Inflammatory macrophage treated with lipopolysaccharide for 4 hours (primary cell): Measurements from ENCODE around the gene MIXL1.
A peak's percentile ranks its signal among the peaks of the same experiment; 100 is the strongest.
"Not testable (repeated sequence)": the region's sequence is repeated elsewhere in the genome, so short reads cannot be mapped to it uniquely, and the experiment has no call there.

Experiments
- DNase-seq: peaks from one replicate; pipeline ENCODE4 v3.0.0-alpha.2; 2020

Gene MIXL1

DNA sequence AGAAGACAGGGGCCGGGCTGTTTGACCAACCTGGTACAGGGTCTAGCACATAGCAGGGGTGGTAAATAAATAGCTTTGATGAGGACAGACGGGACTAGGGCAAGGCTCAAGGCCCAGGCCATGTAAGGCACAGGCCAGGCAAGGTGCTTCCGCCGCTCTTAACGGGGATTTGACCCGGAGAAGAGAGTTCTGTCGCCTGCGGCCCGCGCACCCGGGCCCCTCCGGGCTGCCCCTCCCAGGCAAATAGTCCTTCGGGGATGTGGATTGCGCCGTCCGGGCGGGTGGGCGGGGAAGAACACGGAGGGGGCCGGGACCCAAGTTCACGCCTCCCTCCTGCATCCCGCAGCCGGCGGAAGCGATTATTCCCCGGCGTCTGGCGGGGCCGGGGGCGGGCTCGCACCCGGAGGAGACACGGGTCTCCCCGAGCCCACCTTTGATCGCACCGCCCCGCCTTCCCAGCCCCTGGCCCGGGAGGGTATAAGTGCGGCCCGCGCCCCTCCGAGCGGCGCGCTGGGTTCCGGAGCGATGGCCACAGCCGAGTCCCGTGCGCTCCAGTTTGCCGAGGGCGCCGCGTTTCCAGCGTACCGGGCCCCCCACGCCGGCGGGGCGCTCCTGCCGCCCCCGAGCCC, at the start of gene MIXL1:
Gene MIXL1, plus strand, starts transcription at position 508 of the 629 bp plus-strand sequence. Its CDS starts 18 bp downstream, at position 526.
- DNase-seq = no peak

DNA sequence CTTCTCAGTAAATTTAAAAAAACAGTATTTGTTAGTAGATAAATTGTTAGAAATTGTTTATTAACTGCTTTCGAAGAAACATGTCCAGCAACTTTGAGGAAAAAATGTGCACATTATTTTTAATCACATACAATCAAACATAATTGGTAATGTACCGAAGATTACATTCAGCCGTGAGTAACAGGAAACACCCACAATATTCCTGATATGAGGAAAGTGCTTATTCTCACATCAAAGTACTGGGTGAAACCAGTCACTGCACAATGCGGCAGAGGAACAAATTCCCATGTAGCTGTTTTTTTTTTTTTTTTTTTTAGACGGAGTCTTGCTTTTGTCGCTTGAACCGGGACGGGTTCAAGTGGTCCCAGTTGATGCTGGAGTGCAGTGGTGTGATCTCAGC, 46.6 kb upstream of the MIXL1 start:
- no peak for DNase-seq

DNA sequence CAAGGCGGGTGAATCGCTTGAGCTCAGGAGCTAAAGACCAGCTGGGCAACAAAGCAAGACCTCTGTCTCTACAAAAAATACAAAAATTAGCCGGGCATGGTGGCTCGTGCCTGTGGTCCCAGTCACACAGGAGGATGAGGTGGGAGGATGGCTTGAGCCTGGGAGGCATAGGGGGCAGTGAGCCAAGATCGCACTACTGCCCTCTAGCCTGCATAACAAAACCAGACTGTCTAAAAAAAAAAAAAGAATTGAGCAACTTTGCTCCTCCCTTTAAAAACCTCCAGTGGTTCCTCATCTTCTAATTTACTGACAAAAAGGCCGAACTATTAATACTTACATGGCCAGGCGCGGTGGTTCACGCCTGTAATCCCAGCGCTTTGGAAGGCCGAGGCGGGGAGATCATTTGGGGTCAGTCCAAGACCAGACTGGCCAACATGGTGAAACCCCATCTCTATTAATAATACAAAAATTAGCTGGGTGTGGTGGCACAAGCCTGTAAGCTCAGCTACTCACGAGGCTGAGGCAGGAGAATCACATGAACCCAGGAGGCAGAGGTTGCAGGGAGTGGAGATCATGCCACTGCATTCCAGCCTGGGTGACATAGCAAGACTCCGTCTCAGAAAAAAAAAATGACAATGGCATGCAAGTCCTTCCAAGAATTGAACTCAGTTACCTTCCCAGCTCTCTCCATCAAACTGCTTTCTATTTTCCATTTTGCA, 41.3 kb upstream of the MIXL1 start:
- peak; percentile 84 for DNase-seq

DNA sequence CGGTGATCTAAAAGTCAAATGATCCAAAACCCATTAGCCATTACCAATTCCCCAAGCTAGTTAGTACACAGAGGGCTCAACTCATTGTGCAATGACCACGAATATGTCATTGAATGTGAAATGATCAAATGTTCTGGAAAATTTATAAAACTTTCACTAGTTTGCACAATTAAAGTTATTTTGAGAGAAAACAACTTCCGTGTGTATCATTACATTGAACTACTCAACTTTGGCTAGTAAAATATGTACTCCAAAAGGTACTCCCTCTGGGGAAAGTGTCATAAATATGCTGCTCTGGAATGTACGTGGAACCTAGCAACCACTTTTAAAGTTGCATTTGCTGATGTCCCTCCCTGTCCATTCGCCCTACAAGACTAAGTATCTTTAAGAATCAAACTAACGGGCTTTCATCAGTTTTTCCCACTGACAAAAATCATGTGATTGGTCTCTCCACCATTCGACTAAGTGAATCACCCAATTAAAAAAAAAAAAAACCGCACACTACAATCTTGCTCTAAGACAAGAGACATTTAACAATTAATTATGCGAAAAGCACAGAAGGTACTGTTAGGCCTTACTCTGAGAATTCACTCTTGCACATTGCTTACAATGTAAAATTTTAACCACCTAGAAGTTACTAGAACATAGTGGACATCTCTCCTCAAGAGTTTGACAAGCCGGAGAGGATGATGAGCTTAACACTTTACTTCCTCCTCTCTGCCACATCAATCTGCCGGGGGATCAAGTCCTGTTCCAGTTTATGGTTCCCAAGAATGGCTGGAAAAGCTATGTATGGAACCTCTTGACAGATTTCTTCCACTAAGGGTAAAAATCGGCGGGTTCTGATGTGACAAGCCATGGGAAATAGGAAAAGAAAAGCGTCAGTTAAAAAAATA, 38.1 kb upstream of the MIXL1 start:
- peak; percentile 77 for DNase-seq

DNA sequence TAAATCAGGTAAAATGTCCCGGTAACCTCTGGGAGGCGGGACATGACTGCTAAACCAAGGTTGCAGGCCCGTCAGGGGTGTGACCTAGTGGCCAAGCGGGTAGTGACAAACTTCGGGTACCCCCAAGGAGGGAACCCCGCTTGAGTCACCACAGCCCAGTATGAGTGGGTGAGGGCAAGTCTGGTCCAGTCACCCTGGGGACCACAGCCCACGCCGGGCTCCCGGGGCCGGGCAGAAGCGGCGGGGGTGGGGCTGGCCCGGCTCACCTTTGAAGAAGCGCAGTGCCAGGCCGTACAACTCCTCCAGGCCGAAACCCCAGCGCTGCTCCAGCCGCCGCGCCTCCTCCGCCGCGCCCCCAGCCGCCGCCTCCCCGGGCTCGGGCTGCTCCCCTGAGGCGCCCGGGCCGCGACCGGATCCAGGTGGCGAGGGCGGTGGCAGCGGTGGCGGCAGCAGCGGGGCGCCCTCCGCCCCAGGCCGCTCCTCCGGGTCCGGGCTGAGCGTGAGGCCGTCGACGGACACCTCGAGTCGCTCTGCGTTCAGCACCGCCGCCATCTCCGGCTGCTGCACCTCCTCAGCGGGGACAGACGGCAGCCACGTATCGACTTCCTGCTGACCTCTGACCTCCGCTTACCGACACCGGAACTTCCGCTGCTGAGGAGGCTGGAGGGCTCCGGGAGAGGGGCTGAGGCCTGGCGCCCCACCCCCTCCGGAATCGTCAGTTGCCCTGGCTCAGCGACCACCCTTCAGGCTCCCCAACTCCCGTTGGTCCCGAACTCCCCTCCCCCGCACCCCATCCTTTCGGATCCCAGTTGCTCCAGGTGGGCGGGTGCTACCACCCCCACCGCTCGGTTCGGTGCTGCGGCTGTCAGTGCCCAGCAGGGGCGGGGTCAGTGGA, 37.1 kb upstream of the MIXL1 start, which contains the start of gene ACBD3:
Gene ACBD3, minus strand, starts transcription at position 618 of the 895 bp plus-strand sequence. Its CDS starts 66 bp downstream, at position 552.
- peak; percentile 89 for DNase-seq

DNA sequence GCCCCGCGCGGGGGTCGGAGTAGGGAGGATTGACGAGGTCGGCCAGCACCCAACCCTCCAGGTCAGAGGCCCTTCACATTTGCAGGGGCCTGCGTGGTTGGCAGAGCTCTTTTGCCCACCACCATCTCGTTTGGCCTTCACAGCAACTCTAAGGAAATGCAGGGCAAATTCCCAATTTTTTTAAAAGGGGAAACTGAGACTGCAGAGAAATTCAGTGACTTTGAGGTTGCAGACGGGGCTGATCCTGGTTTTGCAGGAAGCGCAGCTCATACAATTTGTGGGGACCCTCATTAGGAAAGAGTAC, 36.5 kb upstream of the MIXL1 start:
- DNase-seq = no peak

DNA sequence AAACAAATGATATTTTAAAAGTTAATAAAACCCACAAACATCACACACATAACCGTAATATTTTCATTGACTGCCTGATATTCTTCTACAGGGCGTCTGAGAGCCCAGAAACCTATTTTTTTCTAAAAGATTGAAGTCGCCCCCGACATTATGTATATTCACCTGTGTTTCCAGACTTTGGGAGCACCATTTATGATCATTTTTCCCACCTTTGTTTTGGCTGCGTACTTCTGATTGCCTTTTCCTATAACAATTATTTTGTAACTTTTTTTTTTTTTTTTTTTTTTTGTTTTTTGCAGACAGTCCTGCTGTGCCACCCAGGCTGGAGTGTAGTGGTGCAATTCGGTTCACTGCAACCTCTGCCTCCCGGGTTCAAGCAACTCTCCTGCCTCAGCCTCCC, 36.1 kb upstream of the MIXL1 start:
- DNase-seq = no peak

DNA sequence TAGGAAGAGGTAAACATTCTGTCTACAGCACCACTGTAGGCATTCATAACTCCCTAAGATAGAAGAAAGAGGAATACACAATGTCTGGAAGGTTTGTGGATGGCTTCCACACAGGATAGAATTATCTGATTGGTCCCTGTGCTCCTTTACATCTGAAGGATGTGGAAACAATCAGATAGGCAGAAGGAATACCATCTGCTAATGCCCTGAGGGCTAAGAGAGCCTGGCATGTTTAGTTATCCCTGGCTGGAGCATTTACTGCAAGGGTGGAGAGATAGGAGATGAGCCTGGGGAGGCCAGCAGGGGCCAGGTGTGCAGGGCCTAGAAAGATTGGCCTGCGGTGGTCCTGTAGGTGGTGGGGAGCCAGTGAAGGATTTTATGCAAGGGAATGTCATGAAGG, 28.3 kb upstream of the MIXL1 start:
- no peak for DNase-seq

DNA sequence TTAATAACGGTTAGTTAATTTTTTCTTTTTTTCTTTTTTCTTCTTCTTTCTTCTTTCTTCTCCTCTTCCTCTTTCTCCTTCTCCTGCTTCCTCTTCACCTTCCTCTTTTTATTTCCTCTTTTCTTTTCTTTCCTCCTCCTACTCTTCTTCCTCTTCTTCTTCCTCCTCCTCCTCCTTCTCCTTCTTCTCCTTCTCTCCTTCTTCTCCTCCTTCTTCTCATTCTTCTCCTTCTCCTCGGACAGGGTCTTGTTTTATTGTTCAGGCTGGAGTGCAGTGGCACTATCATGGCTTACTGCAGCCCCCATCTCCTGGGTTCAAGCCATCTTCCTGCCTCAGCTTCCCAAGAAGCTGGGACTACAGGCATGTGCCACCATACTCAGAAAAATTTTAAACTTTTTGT, 23.5 kb upstream of the MIXL1 start:
- no peak for DNase-seq

DNA sequence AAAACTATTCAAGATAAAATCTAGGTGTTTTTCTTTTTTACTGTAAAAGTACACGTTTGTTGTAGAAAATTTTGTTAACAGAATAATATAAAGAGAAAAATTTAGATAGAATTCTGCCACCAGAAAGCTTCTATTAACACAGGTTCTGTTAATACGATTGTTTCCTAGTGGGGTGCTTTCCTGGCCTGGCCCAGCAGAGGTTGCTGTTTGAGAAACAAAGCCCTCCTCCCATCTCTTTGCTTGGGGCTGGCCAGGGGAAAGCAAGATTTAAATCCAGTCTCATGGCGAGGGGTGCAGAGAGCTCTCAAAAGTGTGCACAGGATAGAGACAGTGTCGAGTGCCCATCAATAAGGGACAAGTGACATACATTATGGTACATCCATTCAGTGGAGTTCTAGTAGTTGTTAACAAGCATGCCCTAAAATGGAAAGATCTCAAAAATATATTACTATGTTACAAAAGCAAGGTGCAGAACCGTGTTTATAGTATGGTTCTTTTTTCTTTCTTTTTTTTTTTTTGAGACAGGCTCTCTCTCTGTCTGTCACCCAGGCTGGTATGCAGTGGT, 22.4 kb upstream of the MIXL1 start:
- DNase-seq = no peak

DNA sequence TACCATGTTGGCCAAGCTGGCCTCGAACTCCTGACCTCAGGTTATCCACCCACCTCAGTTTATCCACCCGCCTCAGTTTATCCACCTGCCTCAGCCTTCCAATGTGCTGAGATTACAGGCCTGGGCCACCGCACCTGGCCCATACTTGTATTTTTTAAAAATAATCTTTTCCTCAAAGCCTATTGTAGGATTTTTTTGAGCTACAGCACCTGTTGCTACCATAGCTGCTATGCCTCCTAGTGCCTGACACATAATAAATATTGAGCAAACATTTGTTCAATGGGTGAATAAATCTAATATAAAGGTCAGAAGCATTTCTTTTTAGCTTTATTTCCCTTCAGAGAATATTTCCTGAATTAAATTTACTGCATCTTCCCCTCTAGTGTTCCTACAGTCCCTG, 21.2 kb upstream of the MIXL1 start:
- no peak for DNase-seq

DNA sequence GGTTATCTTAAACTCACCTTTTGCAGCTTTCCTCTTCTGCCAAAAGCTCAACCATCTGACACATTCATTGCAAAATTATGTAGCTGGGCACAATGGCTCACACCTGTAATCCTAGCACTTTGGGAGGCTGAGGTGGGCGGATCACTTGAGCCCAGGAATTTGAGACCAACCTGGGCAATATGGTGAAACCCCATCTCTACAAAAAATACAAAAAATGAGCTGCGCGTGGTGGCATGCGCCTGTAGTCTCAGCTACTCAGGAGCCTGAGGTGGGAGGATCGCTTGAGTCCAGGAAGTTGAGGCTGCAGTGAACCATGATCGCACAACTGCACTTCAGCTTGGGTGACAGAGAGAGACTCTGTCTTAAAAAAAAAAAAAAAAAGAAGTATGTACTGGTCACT, 20.8 kb upstream of the MIXL1 start:
- DNase-seq = not testable (repeated sequence)

DNA sequence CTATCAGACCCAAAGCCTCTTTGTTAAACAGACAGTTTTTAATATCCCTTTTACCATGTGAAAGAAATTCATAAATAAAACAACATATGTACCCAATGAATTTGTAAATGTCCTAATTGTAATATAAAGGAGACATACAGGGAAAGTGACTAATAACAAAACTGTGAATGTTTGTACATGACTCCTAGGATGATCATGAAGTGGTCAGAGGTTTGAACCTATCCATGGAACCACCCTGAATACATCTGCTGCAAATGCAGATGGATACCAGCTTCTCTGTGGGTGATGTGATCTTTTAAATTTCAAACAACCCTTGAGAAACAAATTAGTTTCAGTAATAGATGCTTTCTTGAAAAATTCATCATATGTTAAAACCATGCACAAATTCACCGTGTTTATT, 20.2 kb upstream of the MIXL1 start:
- no peak for DNase-seq

DNA sequence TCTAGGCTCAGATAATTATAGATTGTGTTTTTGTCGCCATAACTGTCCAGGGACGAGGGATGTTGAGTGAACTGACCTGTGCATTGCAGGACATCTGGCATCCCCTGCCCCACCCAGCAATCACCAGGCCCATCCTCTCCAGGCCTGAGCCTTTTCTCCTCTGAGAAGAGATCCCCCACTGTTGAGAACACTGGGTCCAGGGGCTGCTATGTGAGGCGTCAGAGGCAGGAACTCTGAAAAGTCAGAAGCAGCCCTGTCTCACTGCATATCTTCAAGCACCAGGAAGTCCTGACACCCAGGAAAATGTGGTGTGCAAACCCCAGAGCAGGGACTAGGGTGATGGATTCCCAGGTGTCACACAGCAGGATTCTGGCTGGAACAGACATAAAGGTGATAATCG, 19.8 kb upstream of the MIXL1 start:
- DNase-seq = no peak

DNA sequence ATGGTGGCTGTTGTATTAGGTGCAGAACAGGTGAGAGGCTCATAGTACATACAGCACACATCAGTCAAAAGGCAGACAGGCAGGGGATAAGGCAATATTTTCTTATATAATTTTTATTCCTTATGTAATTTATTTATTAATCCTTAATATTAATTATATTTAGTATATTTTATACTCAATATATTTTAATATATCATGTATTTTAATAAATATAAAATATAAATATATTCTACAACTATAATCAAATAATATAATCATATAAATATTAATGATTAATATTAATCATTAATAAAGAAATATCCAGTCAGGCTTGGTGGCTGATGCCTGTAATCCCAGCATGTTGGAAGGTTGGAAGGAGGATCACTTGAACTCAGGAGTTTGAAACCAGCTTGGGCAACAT, 19.3 kb upstream of the MIXL1 start:
- DNase-seq = no peak

DNA sequence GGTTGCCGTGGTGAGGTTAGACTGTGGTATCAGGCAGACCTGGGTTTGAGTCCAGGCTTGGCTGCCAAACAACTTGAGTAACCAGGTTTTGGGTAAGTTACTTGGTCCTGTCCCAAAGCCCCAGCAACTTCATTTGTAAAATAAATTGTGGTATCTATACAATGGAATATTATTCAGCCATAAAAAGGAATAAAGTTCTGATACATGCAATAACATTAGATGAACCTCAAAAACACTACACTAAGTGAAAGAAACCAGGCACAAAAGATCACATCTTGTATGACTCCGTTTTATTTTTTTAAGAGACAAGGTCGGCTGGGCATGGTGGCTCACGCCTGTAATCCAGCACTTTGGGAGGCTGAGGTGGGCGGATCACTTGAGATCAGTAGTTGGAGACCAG, 16.4 kb upstream of the MIXL1 start:
- no peak for DNase-seq

DNA sequence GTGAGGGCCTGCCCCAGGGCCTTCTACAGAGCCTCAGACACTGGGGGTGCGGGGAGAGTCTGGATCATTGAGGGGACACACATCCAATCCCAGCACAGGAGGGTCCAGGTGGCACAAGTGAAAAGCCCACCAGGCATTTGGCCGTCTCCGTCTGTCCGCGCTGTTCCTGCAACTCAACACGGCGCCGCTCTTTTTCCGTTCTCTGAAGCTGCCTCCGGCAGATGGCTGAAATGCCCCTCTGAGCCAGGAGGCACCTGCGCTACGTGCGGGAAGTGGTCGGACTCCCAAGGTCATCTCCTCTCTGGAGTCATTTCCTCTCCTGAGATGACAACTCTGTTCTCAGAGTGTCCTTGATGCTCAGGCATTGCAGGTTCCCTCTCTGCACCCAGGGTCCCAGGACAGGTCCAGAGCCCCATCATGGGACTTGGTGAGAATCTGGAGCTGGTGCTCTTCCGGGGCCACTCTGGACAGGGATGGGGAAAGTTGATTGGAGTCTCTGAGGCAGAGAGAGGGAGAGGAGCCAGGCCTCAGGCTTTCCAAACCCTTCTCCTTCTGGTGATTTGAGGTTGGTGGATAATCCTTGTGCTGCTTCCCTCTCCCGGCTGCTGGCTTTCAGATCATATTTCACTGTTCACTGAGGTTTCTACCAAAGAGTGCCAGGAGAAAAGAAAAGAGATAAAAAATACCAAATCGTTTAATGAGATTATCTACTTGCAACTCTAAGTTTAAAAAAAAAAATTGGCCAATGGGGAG, 14.0 kb upstream of the MIXL1 start:
- DNase-seq = no peak

DNA sequence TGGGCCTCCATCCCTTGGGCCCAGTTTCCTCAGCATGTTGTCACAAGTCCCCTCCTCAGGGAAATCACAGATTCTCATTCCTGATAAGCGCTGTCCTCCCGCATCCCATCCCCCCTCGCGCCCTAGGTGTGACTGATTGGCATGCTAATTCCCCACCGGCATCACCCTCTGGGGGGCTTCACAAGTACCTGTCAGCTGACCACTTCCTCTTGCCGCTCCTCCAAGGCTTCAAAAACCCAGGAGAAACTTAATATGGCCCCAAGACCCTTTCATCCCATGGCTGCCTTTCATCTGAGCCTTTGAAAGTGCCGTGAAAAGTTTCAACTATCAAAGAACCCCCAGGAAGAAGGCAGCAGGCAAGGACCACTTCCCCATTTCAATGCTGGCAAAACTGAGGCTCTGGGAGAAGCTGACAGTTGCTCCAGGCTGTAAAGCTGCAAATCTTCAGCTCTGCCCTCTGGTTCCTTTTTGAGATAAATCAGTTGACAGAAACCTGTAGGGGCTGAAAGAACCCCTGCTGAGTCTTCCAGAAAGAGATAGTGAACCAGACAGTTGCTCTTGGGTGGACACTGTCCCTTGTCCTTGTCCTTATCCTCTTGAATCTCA, 12.8 kb upstream of the MIXL1 start:
- no peak for DNase-seq

DNA sequence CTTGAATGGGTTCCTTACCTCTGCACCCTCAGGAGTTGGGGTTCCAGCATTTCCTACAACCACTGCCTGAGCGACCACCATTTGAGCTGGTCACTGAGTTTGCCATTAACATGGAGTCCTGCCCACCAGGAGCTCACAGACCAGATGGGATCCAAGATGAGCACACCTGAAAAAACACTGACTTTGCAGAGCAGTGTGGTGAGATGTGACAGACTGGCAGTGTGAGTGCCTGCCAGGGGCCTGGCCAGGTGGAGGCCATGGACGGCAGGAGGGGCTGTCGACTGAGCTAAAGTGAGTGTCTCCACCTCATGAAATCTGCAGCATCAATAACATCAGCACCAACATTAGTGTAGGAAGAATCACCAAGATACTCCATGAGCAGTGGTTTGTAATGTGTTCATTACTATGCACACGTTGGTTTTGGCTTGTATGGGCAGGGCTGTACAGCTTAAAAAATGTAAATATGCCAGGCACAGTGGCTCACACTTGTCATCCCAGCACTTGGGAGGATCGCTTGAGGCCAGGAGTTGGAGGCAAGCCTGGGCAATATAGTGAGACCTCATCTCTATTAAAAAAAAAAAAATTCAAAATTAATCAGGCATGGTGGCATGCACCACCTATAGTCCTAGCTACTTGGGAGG, 12.2 kb upstream of the MIXL1 start:
- no peak for DNase-seq

DNA sequence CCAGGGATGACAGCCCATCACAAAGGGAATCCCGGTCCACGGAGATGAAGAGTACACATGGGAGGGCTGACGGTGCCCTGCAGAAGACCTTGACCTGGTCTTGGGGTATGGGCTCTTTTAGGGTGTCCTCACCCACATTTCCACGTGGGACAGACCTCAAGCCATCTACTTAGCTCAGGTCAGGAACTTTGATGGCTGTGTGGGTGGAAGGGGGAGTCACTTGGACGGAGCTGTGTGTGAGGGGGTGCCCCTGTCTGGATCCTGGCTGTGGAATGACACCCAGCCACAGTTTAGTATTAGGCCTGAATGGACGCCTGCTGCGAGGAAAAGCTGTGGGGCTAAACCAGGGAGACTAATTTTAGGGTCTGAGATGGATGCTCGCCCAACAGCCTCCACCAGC, 10.9 kb upstream of the MIXL1 start:
- no peak for DNase-seq

DNA sequence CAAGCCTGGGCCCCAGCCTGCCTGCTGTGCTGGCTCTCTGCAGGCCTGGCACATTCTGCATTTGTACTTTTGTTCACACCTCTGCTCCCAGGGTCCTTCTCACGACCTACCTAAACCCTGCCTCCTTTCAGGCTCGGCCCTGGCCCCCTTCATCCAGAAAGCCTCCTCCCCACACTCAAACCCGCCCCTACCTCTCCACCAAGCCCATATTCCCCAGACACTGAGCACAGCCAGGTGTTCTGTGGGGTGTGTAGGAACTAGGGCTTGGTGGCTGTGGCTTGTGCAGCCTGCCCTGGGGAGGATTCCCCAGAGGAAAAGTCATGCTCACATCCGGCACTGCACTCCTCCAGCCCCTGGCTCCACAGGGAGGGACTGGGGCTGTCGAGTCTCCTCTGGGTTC, 8.2 kb upstream of the MIXL1 start:
- DNase-seq = no peak
